ENCODE results near the gene COL12A1. TPM values are rescaled to one million over a fixed set of nuclear protein-coding genes. Genes with fewer than 3 reads are reported as not detected.

Gene COL12A1
- total and polyA plus RNA-seq, 9 of the 15 experiments (the other 6 are each of a cell fraction or from before 2014, with no cell fraction given) = 0.11 TPM; not detected in 8

DNA sequence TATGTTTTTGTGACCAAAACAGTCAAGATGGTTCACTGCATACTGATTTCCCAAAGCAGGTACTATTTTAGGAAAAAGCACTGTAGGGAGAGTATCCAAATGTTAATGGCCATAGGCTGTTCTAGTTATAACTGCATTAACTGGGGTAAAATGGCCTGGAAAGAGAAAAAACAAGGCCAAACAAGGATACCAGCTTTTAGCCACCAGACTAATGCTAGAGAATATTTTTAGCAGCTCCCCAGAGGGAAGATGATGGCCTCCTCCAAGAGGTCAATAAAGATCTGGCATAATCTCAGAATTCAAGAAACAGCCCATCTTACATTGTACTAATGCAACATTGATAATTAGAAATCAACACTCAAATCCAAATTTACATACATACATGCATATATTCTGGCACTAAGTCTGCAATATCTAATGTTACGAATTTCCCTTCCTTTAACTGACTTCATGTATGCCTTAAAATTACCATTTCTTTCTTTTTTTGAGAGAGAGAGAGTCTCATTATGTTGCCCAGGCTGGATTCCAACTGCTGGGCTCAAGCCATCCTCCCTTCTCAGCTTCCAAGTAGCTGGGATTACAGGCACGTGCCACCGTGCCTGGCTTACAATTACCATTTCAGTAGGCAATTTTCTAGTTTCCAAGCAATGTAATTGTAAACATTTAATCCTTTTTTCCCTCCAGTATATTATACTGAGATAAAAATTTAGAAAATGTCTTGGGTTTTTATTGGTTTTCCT, 28.4 kb upstream of the COL12A1 start:
- no TSS peak for BruUV-seq (replicated peaks)

More for the DNA sequence above, 28.4 kb upstream of the COL12A1 start:
- Histone ChIP-seq H3K4me1 (replicated peaks in 1 of 2; ENCODE audit: control insufficient read depth in 2 of 2, insufficient read depth in 2 of 2, low read length in 2 of 2) (no peaks in the 10 kb centered on the region), H3K9me1 (ENCODE audit: control insufficient read depth, insufficient read depth, low read length) (no peaks in the 10 kb centered on the region), H3K9me3 (replicated peaks; ENCODE audit: control insufficient read depth, insufficient read depth, low read depth, low read length) (no peaks in the 10 kb centered on the region), H2AFZ (ENCODE audit: low read depth, low read length) (no peak overlapping the region), H4K20me1 (replicated peaks; ENCODE audit: control insufficient read depth, insufficient read depth, low read length) (no peaks in the 10 kb centered on the region), H3K9ac (ENCODE audit: insufficient read depth in 1 of 2, low read depth in 2 of 2, low read length in 2 of 2) (no peak overlapping the region), H3K36me3 (ENCODE audit: control insufficient read depth, insufficient read depth, low read length) (peaks cover 21% of the 10 kb centered on the region), H3K79me2 (ENCODE audit: control insufficient read depth, insufficient read depth, low read length) (no peaks in the 10 kb centered on the region), H3K4me2 (ENCODE audit: insufficient read depth, low read length) (no peak overlapping the region), H3K27ac (ENCODE audit: extremely low read depth, low read depth, low read length) (no peak overlapping the region), H3K27me3 (ENCODE audit: control insufficient read depth in 2 of 2, insufficient read depth in 2 of 2, low read length in 2 of 2) (no peaks in the 10 kb centered on the region), H3K4me3 (no peak overlapping the region)
- TF ChIP-seq, protein P1, sequence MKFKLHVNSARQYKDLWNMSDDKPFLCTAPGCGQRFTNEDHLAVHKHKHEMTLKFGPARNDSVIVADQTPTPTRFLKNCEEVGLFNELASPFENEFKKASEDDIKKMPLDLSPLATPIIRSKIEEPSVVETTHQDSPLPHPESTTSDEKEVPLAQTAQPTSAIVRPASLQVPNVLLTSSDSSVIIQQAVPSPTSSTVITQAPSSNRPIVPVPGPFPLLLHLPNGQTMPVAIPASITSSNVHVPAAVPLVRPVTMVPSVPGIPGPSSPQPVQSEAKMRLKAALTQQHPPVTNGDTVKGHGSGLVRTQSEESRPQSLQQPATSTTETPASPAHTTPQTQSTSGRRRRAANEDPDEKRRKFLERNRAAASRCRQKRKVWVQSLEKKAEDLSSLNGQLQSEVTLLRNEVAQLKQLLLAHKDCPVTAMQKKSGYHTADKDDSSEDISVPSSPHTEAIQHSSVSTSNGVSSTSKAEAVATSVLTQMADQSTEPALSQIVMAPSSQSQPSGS (CRISPR knock-in tag; IDR thresholded peaks at IDR 0.05) = no peak
- no peak for TF ChIP-seq LARP7 (IDR thresholded peaks at IDR 0.05)
- no peak for TF ChIP-seq PBX2 (CRISPR knock-in tag; IDR thresholded peaks at IDR 0.05; ENCODE audit: low read depth)
- no peak for TF ChIP-seq PBX2 (tag; conservative IDR thresholded peaks at IDR 0.05; ENCODE audit: low read depth)
- no peak for TF ChIP-seq L3MBTL2 (IDR thresholded peaks at IDR 0.05)
- no peak for TF ChIP-seq CHD2 (IDR thresholded peaks at IDR 0.05; ENCODE audit: low read depth, low read length)
- no peak for FAIRE-seq
- ATAC-seq = no peak
- ChIA-PET CTCF (ENCODE audit: low intra/inter-chr PET ratio) (no interaction called here), POLR2A (no interaction called here)
- no peak for DNase-seq (ENCODE audit: extremely low read depth in 1 of 4, low spot score in 3 of 4)
- in situ Hi-C loops (cut with MboI) (no loop called here), intact Hi-C loops (cut with micrococcal nuclease) (no loop called here)
- 60% methylated on average over 3 of the region's 3 CpGs for WGBS (ENCODE audit: insufficient coverage, low coverage, missing lambda C conversion rate)

All from K562 (cell line).